Muscle layer of duodenum (tissue), 2 donors: ENCODE results near the gene TMEM132C.
"Not testable (repeated sequence)": the region's sequence is repeated elsewhere in the genome, so short reads cannot be mapped to it uniquely, and the experiment has no call there.

Experiments used
- H3K27ac ChIP-seq: one replicate; pipeline ENCODE4 v1.7.0; 2013; ENCODE audit warnings: mild to moderate bottlenecking, low read length
- H3K27me3 ChIP-seq: one replicate; pipeline ENCODE4 v1.7.0; 2013; ENCODE audit warnings: low read depth, mild to moderate bottlenecking, control low read depth, low read length
- H3K36me3 ChIP-seq, 2 donors: one replicate each; pipeline ENCODE4 v1.7.0; 2013; ENCODE audit warnings: low read length in 2 of 2, control low read depth in 1 of 2, mild to moderate bottlenecking in 1 of 2; ENCODE audit not compliant: insufficient read depth in 2 of 2, control insufficient read depth in 1 of 2
- H3K4me1 ChIP-seq, 2 donors: one replicate each; pipeline ENCODE4 v1.7.0; 2013; ENCODE audit warnings: low read length in 2 of 2, mild to moderate bottlenecking in 2 of 2, control low read depth in 1 of 2, moderate library complexity in 1 of 2; ENCODE audit not compliant: insufficient read depth in 2 of 2, control insufficient read depth in 1 of 2
- H3K4me3 ChIP-seq, 2 donors: one replicate each; pipeline ENCODE4 v1.7.0; 2013; ENCODE audit warnings: low read length in 2 of 2, low read depth in 1 of 2, mild to moderate bottlenecking in 1 of 2
- H3K9me3 ChIP-seq, 2 donors: one replicate each; pipeline ENCODE4 v1.7.0; 2013; ENCODE audit warnings: low read length in 2 of 2, control low read depth in 1 of 2, mild to moderate bottlenecking in 1 of 2; ENCODE audit not compliant: control insufficient read depth in 1 of 2
- donor health status: healthy.

TMEM132C gene

DNA sequence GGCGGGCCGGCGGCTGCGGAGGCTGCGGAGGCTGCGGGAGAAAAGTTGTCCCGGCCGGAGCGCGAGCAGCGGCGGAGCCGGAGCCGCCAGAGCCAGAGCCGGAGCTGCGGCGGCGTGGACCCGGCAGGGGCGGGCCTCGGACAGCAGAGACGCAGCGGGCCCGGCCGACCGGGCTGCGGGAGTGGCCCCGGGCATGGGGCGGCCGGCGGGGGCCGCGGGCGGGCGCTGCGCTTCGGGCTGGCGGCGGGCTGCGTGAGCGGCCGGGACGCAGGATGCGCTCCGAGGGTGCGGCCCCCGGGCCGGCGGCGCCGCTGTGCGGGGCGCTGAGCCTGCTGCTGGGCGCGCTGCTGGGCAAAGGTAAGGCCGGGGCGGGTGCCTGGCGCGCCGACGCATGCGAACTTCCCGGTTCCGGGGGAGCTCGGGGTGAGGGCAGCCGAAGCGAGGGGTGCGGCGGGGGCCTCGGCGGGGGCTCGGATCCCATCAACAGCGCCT, at the start of gene TMEM132C:
TMEM132C (plus strand) TSS at position 40 of the 492 bp plus-strand sequence; CDS start at position 273, 233 bp downstream.
- H3K4me3 ChIP-seq = peak within 1 kb of the TSS in 1 of 2 donors; percentile 58
- H3K27ac ChIP-seq = no peak within 1 kb of the TSS
- H3K27me3 ChIP-seq = peaks cover 3% of the 10 kb centered on the region
- peaks cover 0 to 11% of the 10 kb centered on the region in 2 donors for H3K9me3 ChIP-seq
- peaks cover 0 to 27% of the 10 kb centered on the region in 2 donors for H3K4me1 ChIP-seq
- H3K36me3 ChIP-seq = no peaks in the 10 kb centered on the region

DNA sequence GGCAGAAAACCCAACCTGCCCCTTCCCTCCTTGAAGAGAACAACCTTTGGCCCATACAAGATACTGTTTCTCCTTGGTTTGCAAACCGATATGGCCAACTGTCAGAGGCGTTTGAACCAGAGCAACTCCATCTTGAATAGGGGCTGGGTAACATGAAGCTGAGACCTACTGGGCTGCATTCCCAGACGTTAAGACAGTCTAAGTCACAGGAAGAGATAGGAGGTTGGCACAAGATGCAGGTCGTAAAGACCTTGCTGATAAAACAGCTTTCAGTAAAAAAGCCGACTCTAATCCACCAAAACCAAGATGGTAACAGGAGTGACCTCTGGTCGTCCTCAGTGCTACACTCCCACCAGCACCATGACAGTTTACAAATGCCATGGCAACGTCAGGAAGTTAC, 42.7 kb upstream of the TMEM132C start:
- Histone ChIP-seq H3K9me3 (no peaks in the 10 kb centered on the region), H3K4me3 (no peak overlapping the region), H3K27me3 (no peaks in the 10 kb centered on the region)

DNA sequence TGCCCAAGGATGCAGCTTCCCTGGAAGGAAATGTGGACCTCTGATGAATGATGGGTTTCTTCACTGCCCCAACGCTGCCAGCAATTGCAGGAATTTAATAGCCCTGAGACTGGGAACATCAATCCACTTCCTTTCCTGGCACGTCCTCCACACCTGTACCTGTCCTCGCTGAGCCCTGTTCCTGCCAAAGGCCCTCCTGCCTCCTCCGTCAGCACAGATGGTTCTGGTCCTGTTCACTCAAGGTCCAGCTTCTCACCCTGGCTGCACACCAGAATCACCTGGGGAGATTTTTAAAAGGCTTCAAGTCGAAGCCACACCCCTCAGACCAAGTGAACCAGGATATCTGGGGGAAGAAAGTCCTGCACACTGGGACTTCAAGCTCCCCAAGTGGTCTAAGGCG, 38.4 kb upstream of the TMEM132C start:
- no peak overlapping the region for H3K4me3 ChIP-seq
- no peaks in the 10 kb centered on the region for H3K4me1 ChIP-seq
- H3K9me3 ChIP-seq = no peaks in the 10 kb centered on the region
- H3K27ac ChIP-seq = no peak overlapping the region
- no peaks in the 10 kb centered on the region for H3K36me3 ChIP-seq
- H3K27me3 ChIP-seq = no peaks in the 10 kb centered on the region

More for the DNA sequence above, 42.7 kb upstream of the TMEM132C start:
- no peak overlapping the region for H3K27ac ChIP-seq
- no peaks in the 10 kb centered on the region for H3K4me1 ChIP-seq
- H3K36me3 ChIP-seq = no peaks in the 10 kb centered on the region

DNA sequence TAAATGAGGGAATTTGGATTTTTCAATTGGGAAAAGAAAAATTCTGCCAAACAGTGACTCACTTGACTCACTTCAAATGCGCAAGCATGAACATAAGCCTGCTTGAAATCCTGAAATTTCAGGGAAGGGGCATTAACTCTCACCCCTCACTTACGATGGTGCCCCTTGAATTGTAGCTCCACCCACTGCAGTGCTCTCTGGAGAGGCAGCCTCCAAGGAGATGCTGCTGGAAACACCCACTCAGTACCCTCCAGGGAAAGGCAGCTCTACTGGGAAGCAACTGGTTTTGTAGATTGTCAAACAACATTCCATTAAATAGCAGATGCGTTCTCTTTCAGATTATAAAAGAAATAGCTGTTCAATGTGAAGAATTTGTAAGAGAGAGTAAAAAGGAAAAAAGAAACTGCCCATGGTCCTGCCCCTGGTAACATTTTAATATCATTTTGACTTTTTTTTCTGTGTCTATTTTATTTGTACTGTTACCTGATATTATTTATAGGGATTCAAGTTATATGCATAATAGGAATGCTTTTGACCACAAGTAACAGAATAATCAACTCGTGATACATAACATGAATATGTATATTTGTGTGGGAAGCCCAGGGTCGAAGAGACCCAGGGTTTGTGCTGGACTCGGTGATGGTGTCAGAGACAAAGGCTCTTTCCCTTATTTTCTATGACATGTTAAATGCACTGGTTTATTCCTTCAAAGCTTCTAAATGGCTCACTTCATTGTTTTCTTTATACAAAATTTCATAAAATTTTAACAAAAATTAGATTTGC, 31.1 kb upstream of the TMEM132C start:
- H3K27me3 ChIP-seq = no peaks in the 10 kb centered on the region
- H3K4me3 ChIP-seq = no peak overlapping the region
- H3K9me3 ChIP-seq = peaks cover 0 to 7% of the 10 kb centered on the region in 2 donors
- H3K27ac ChIP-seq = no peak overlapping the region
- H3K4me1 ChIP-seq = no peaks in the 10 kb centered on the region
- no peaks in the 10 kb centered on the region for H3K36me3 ChIP-seq

DNA sequence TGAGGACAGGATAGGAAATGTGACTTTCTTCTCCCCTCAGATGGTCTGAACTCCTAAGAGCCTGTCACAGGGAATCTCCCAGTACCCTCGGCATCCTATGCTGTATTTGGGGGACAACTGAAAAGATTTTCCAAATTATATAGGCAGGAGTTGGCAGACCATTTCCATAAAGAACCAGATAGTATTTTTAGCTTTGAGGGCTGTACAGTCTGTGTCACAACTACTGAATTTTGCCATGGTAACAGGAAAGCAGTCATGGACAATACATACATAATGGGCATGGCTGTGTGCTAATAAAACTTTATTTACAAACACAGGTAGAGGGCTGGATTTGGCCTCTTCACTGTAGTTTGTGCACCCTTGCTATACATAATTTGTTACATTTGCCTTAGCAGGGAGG, 30.4 kb upstream of the TMEM132C start:
- Histone ChIP-seq H3K4me1 (no peaks in the 10 kb centered on the region), H3K9me3 (peaks cover 0 to 7% of the 10 kb centered on the region in 2 donors), H3K27me3 (no peaks in the 10 kb centered on the region), H3K36me3 (no peaks in the 10 kb centered on the region), H3K27ac (no peak overlapping the region), H3K4me3 (no peak overlapping the region)

DNA sequence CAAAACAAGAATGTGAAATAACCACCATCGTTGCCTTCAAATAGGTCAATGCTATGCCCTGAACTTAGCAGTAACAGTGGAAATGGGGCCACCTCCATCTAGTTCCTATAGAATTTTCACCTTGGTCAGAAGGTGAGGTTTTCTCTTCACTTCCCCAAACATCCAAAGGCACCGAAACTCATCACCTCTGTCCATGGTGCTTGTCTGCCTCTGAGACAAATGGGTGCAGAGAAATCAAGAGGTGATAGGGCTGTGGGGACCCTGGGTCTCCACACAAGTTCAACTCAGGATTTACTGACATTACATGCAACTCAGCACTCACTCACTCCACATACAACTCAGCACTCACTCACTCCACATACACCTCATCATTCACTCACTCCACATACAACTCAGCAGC, 26.2 kb upstream of the TMEM132C start:
- no peaks in the 10 kb centered on the region for H3K4me1 ChIP-seq
- H3K27me3 ChIP-seq = no peaks in the 10 kb centered on the region
- no peak overlapping the region for H3K4me3 ChIP-seq
- no peak overlapping the region for H3K27ac ChIP-seq
- H3K36me3 ChIP-seq = no peaks in the 10 kb centered on the region
- peaks cover 0 to 10% of the 10 kb centered on the region in 2 donors for H3K9me3 ChIP-seq

DNA sequence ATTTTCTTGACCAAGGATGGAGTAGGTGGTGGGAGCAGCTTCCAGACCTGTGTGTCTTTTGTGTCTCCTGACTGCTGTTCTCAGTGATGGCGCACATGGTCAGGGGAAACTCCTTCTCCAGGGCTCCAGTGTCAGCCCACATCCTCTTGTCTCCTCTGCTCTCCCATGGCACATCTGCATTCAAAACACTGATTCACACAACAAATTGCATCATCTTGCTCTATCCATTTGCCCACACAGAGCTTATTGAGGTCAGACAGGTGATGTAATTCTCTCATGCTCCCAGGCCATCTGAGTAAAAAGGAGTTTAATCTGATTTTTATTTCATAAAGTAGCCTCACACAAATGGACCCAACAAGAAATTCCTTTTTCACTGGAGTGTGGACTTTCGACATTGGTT, 21.8 kb upstream of the TMEM132C start:
- Histone ChIP-seq H3K27ac (no peak overlapping the region), H3K36me3 (no peaks in the 10 kb centered on the region), H3K4me1 (no peaks in the 10 kb centered on the region), H3K4me3 (no peak overlapping the region), H3K9me3 (peaks cover 0 to 3% of the 10 kb centered on the region in 2 donors), H3K27me3 (no peaks in the 10 kb centered on the region)

DNA sequence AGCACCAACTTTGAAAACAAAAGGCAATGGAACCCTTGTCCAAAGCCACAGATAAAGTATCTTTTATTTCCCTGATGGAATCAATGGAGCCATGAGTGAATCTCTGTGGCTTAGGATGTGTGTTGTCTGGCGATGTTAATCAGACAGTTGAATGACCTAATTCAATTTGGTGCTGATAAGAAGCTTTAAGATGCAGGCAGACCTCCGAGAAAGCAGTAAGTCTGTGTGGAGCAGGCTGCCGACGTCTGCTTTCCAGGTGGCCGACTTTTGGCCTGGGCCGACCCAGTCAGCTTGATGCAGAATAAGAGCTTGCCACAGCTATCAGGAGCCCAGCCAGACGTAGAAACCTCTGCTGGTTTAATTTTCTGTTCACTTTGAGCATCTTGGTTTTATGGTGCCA, 21.1 kb upstream of the TMEM132C start:
- H3K27ac ChIP-seq = no peak overlapping the region
- H3K4me3 ChIP-seq = no peak overlapping the region
- no peaks in the 10 kb centered on the region for H3K27me3 ChIP-seq
- no peaks in the 10 kb centered on the region for H3K36me3 ChIP-seq
- no peaks in the 10 kb centered on the region for H3K4me1 ChIP-seq
- peaks cover 0 to 3% of the 10 kb centered on the region in 2 donors for H3K9me3 ChIP-seq

DNA sequence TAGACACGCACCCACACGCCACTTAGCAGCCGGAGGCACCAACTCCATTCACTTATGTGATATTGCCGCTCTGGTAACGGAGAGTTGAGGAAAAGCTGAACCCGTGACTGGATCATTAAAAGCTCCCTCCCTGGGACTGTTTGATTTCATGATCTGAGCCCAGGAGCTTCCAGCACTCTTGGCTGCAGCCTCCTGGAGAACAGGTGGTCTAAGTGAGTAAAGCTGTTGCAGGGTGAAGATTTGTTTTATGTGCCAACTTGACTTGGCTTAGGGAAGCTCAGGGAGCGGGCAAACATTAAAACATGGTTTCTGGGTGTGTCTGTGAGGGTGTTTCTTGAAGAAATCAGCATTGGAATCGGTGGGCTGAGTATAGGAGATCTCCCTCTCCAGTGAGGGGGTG, 16.9 kb upstream of the TMEM132C start:
- Histone ChIP-seq H3K9me3 (no peaks in the 10 kb centered on the region), H3K4me3 (no peak overlapping the region), H3K27ac (no peak overlapping the region), H3K4me1 (no peaks in the 10 kb centered on the region), H3K27me3 (no peaks in the 10 kb centered on the region), H3K36me3 (no peaks in the 10 kb centered on the region)

DNA sequence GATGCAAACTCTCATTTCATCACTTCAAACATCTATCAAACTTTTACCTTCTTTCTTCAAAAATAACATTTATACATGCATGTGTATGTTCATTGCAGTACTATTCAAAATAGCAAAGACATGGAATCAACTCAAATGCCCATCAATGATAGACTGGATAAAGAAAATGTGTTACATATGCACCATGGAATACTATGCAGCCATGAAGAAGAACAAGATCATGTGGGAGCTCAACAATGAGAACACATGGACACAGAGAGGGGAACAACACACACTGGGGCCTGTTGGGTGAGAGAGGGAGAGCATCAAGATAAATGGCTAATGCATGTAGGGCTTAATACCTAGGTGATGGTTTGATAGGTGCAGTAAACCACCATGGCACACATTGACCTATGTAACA, 13.1 kb upstream of the TMEM132C start:
- H3K9me3 ChIP-seq, H3K27me3 ChIP-seq, H3K27ac ChIP-seq, H3K4me1 ChIP-seq, H3K36me3 ChIP-seq, H3K4me3 ChIP-seq: not testable (repeated sequence)

DNA sequence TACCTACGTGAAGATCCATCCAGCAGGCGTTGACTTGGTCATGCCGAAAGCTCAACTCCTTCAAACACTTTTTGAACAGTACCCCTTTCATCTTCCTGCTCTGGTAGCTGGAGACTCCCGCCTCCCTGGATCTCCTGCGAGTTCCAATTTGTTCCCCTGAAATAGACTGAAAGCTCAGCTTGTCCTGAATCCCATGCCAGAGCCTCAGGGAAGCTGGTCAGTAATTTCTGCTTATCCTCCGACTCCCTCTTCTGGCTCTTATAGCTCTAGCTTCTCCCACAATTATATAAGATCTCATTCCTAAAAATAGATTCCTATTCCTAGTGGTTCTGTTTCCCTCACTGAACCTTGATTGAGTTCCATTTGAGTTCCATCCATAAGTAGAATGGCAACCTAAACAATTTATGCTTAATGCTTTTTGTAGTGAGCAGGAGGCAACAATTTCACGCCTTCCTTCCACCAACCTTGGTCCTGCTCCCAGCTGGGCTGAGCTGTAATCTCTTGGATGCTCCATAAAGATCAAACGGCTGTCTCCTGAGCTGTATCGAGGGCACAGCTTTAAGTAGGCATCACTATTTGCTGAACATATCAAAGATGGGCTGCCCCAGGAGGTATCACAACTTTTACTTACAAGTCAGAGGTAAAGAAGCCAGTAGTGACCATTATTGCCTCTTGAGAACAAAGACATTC, 8.0 kb upstream of the TMEM132C start:
- H3K27me3 ChIP-seq = no peaks in the 10 kb centered on the region
- H3K4me1 ChIP-seq = no peaks in the 10 kb centered on the region
- H3K9me3 ChIP-seq = peaks cover 0 to 4% of the 10 kb centered on the region in 2 donors
- no peaks in the 10 kb centered on the region for H3K36me3 ChIP-seq
- H3K27ac ChIP-seq = no peak overlapping the region
- H3K4me3 ChIP-seq = no peak overlapping the region
